Measurements from ENCODE around the gene COX7B. TPM values are rescaled to one million over a fixed set of nuclear protein-coding genes. Genes with fewer than 3 reads are reported as not detected.

The COX7B gene
- total RNA-seq, 2 experiments from 2014 or later = 295 to 320 TPM

GRCh38 chrX:77949840-77950239, 50.6 kb downstream of the COX7B start:
- H3K9me3 Mint-ChIP-seq = no peaks in the 10 kb centered on the region
- ChIA-PET POLR2A (no interaction called here), CTCF (no interaction called here)
- no peak overlapping the region for H3K4me3 Mint-ChIP-seq
- intact Hi-C loops (cut with micrococcal nuclease) = no loop called here
- peaks cover 6% of the 10 kb centered on the region for H3K4me1 Mint-ChIP-seq (ENCODE audit: low read depth)
- peaks cover 2% of the 10 kb centered on the region for H3K36me3 Mint-ChIP-seq
- no peaks in the 10 kb centered on the region for H3K27me3 Mint-ChIP-seq
- no peak overlapping the region for H3K27ac Mint-ChIP-seq
- no peak for DNase-seq

- Mint-ChIP-seq H3K27me3 (no peaks in the 10 kb centered on the region), H3K36me3 (peaks cover 5% of the 10 kb centered on the region), H3K27ac (no peak overlapping the region), H3K4me3 (no peak overlapping the region), H3K9me3 (peaks cover 3% of the 10 kb centered on the region), H3K4me1 (ENCODE audit: low read depth) (peaks cover 8% of the 10 kb centered on the region)
- DNase-seq = no peak
- POLR2A ChIA-PET = no interaction called here
- intact Hi-C loops (cut with micrococcal nuclease) = no loop called here
- CTCF ChIA-PET = no interaction called here
Measured at GRCh38 chrX:77952173-77952572, 52.9 kb downstream of the COX7B start.

GRCh38 chrX:77953302-77953701, 54.0 kb downstream of the COX7B start:
- Mint-ChIP-seq H3K27me3 (no peaks in the 10 kb centered on the region), H3K27ac (no peak overlapping the region), H3K4me1 (ENCODE audit: low read depth) (peaks cover 15% of the 10 kb centered on the region), H3K9me3 (peaks cover 3% of the 10 kb centered on the region), H3K36me3 (peaks cover 10% of the 10 kb centered on the region), H3K4me3 (no peak overlapping the region)
- DNase-seq = no peak
- intact Hi-C loops (cut with micrococcal nuclease) = no loop called here
- POLR2A ChIA-PET = interaction anchor here (0.7 to 0.9 kb wide), 2 partner anchors 18 to 35 kb away, joined by 3 read pairs; no protein-coding TSS in a partner anchor
- CTCF ChIA-PET = no interaction called here

- ChIA-PET CTCF (no interaction called here), POLR2A (interaction anchor here (0.9 kb wide), 1 partner anchor 35 kb away, joined by 3 read pairs; no protein-coding TSS in a partner anchor)
- Mint-ChIP-seq H3K27ac (no peak overlapping the region), H3K9me3 (peaks cover 3% of the 10 kb centered on the region), H3K36me3 (peaks cover 10% of the 10 kb centered on the region), H3K27me3 (no peaks in the 10 kb centered on the region), H3K4me1 (ENCODE audit: low read depth) (peaks cover 15% of the 10 kb centered on the region), H3K4me3 (no peak overlapping the region)
- DNase-seq = no peak
- intact Hi-C loops (cut with micrococcal nuclease) = no loop called here
Measured at GRCh38 chrX:77953708-77954107, 54.4 kb downstream of the COX7B start.

Other genes starting within 250 kb of the COX7B start
- gene ATRX, start 113.3 kb upstream of the COX7B start, total RNA-seq = 10 to 100 TPM; 56.8 to 60.4 TPM
- 10 to 100 TPM; 40.5 to 44.7 TPM for gene MAGT1, start 4.0 kb upstream of the COX7B start, total RNA-seq
- gene ATP7A, start 11.2 kb downstream of the COX7B start, total RNA-seq = 1 to 10 TPM; 8.0 TPM
- gene PGAM4, start 70.2 kb downstream of the COX7B start, total RNA-seq = 1 to 10 TPM in 1 of 2 experiments, under 1 TPM in 1; 0.70 to 1.9 TPM
- gene PGK1, start 204.8 kb downstream of the COX7B start, total RNA-seq = 100 to 1,000 TPM; 908 to 924 TPM
- gene TAF9B, start 240.2 kb downstream of the COX7B start, total RNA-seq = 10 to 100 TPM; 23.0 TPM

Data from activated CD4-positive, alpha-beta memory T cell treated with anti-CD3 and anti-CD28 coated beads for 36 hours (primary cell).